CD4-positive, alpha-beta T cell treated with Interleukin-4 for 4 hours (primary cell): ENCODE data around the gene BGN.

ENCODE experiments used
- DNase-seq: peaks from one replicate; pipeline ENCODE4 v3.0.0-alpha.2; 2020

BGN gene

GRCh38 chrX:153509592-153509991, 14.8 kb downstream of the BGN start:
- DNase-seq, result no peak

- no peak for DNase-seq
These were observed 15.6 kb downstream of the BGN start for GRCh38 chrX:153510383-153510782.

- no peak for DNase-seq
These were observed 17.2 kb downstream of the BGN start for GRCh38 chrX:153511784-153512500.

- DNase-seq, result no peak
These were observed 17.7 kb downstream of the BGN start for GRCh38 chrX:153512501-153512893.

- no peak for DNase-seq
These were observed 18.5 kb downstream of the BGN start for GRCh38 chrX:153513265-153513664.

- no peak for DNase-seq
These were observed 19.5 kb downstream of the BGN start for GRCh38 chrX:153514259-153514658.

GRCh38 chrX:153515435-153515834, 20.7 kb downstream of the BGN start:
- DNase-seq, result no peak

GRCh38 chrX:153516073-153516472, 21.3 kb downstream of the BGN start:
- no peak for DNase-seq

- DNase-seq, result no peak
These were observed 22.6 kb downstream of the BGN start, which contains the start of gene ATP2B3 for GRCh38 chrX:153517423-153517822. TSS of gene ATP2B3 (plus strand) at chrX:153517642. CDS start at chrX:153536248, 18,606 bp downstream.

GRCh38 chrX:153517946-153518834, 23.4 kb downstream of the BGN start:
- DNase-seq, result no peak

- DNase-seq, result no peak
These were observed 24.9 kb downstream of the BGN start for GRCh38 chrX:153519569-153520286.

GRCh38 chrX:153520287-153520917, 25.6 kb downstream of the BGN start:
- DNase-seq, result no peak

GRCh38 chrX:153521034-153521433, 26.3 kb downstream of the BGN start:
- no peak for DNase-seq

GRCh38 chrX:153522259-153522658, 27.5 kb downstream of the BGN start:
- DNase-seq, result no peak

GRCh38 chrX:153523269-153523668, 28.5 kb downstream of the BGN start:
- DNase-seq, result no peak

GRCh38 chrX:153524234-153524633, 29.5 kb downstream of the BGN start:
- DNase-seq, result no peak

GRCh38 chrX:153525451-153525850, 30.7 kb downstream of the BGN start:
- DNase-seq, result no peak

- DNase-seq, result no peak
These were observed 31.3 kb downstream of the BGN start for GRCh38 chrX:153526042-153526441.

GRCh38 chrX:153526801-153527200, 32.0 kb downstream of the BGN start:
- DNase-seq, result no peak

GRCh38 chrX:153527208-153527607, 32.4 kb downstream of the BGN start:
- DNase-seq, result no peak

GRCh38 chrX:153530411-153531129, 35.8 kb downstream of the BGN start:
- DNase-seq, result no peak

- DNase-seq, result no peak
These were observed 38.3 kb downstream of the BGN start for GRCh38 chrX:153533091-153533490.
